Measurements from ENCODE around the gene ARL15. TPM values are rescaled to one million over a fixed set of nuclear protein-coding genes. Genes with fewer than 3 reads are reported as not detected.

Gene ARL15
- 23.6 and 38.9 TPM in 2 replicates for total RNA-seq

DNA sequence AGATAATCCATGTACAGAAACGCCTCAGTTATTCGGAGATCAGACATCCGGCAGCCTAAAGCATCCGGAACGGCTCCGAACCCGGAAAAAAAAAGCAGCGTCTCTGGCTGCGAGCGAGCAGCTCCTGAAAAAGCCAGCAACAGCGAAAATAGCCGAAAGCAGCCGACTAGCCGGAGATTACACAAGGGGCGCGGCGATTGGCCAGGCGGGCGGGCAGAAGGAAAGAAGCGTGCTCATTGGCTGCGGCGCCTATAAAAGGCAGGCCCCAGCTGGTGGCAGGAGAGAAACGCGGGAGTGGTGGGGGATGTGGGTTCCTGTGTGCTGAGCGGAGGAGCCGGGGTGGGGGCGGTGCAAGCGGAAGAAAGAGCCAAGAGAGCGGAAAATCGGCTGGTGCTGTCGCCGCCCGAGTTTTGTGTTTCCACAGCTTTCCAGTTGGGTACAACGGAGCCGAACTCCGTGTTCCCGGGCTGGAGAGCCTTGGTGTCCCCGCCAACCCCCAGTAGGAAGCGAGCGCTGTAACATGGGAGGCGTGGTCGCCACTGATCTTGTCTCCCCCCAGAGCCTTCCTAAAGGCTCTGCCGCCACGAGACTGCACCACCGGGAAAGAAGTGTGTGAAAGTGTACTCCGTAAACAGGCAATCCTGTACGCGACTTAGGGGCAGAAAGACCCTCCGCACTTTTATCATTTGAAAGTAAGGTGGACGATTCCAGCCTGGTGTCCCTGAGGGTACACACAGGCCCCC, at the start of gene ARL15:
Gene ARL15, minus strand, starts transcription at position 141 of the 743 bp plus-strand sequence.

Other genes with a start within 250 kb of the ARL15 start
- gene HSPB3, start 145.1 kb upstream of the ARL15 start, total RNA-seq = 0.14 TPM in 1 of 2 replicates, not detected in the other
- 39.3 and 63.1 TPM in 2 replicates for gene SNX18, start 207.2 kb upstream of the ARL15 start, total RNA-seq

Measured in nasal cavity respiratory epithelium epithelial cell of viscerocranial mucosa (primary cell).